ENCODE measurements around the gene HIKESHI. TPM values are rescaled to one million over a fixed set of nuclear protein-coding genes. Genes with fewer than 3 reads are reported as not detected.

The HIKESHI gene
- total and polyA plus RNA-seq, 2 of the 8 experiments (the other 6 are each of a cell fraction or from before 2014, with no cell fraction given): 65.4 to 90.2 TPM

- Histone ChIP-seq H2BK20ac (ENCODE audit: low read length) (no peak overlapping the region), H3K4me1 (replicated peaks in 1 of 4; ENCODE audit: control insufficient read depth in 3 of 4, insufficient read depth in 4 of 4, low read length in 3 of 4) (peaks cover 0 to 3% (median 1%) of the 10 kb centered on the region in 4 experiments; a peak in 3 of 7 replicates), H3K9ac (replicated peaks in 1 of 4; ENCODE audit: extremely low read depth in 1 of 4, low read depth in 3 of 4, low read length in 3 of 4) (no peak overlapping the region), H4K91ac (replicated peaks; ENCODE audit: insufficient read length, low read length) (no peak overlapping the region), H2BK12ac (ENCODE audit: low read depth, low read length) (peak overlapping the region; percentile 22; the same call in 1 of the 2 replicates), H3K23me2 (ENCODE audit: low read depth, low read length) (no peaks in the 10 kb centered on the region; the same call in 1 of the 2 replicates), H3K4me2 (ENCODE audit: insufficient read depth in 1 of 2, low read depth in 2 of 2, low read length in 2 of 2) (no peak overlapping the region), H3K27ac (ENCODE audit: low read depth, low read length) (no peak overlapping the region), H3K4me3 (ENCODE audit: extremely low read depth in 1 of 4, insufficient read depth in 2 of 4, low read depth in 3 of 4, low read length in 4 of 4) (no peak overlapping the region), H3K79me1 (ENCODE audit: low read depth, low read length) (no peaks in the 10 kb centered on the region), H3K18ac (ENCODE audit: extremely low read depth, low read length) (no peak overlapping the region), H3K79me2 (ENCODE audit: control insufficient read depth in 1 of 2, insufficient read depth in 2 of 2, low read length in 2 of 2) (no peaks in the 10 kb centered on the region), H2AFZ (ENCODE audit: low read length) (no peak overlapping the region), H3K9me3 (ENCODE audit: insufficient read depth in 2 of 2, low read depth in 1 of 2, low read length in 1 of 2) (no peaks in the 10 kb centered on the region), H3K27me3 (replicated peaks in 1 of 4; ENCODE audit: control insufficient read depth in 3 of 4, extremely low read depth in 1 of 4, insufficient read depth in 3 of 4, low read length in 3 of 4) (no peaks in the 10 kb centered on the region), H3K23ac (ENCODE audit: insufficient read length) (no peak overlapping the region), H3K4ac (replicated peaks; ENCODE audit: insufficient read length, low read depth, low read length) (no peak overlapping the region), H2AK5ac (ENCODE audit: low read depth, low read length) (no peak overlapping the region), H4K5ac (ENCODE audit: insufficient read length, low read depth, low read length) (no peak overlapping the region), H3K36me3 (ENCODE audit: control insufficient read depth in 2 of 4, insufficient read depth in 4 of 4, low read length in 3 of 4) (no peaks in the 10 kb centered on the region), H2BK15ac (ENCODE audit: low read length) (no peak overlapping the region; the same call in 1 of the 2 replicates), H3K14ac (ENCODE audit: insufficient read length) (no peak overlapping the region), H4K20me1 (replicated peaks in 1 of 2; ENCODE audit: control insufficient read depth in 1 of 2, insufficient read depth in 2 of 2, low read length in 2 of 2) (no peaks in the 10 kb centered on the region), H2BK120ac (replicated peaks; ENCODE audit: low read depth, low read length) (no peak overlapping the region), H4K8ac (ENCODE audit: extremely low read depth, insufficient read depth, low read length) (no peak overlapping the region), H2BK5ac (ENCODE audit: low read depth, low read length) (no peak overlapping the region), H3K56ac (replicated peaks; ENCODE audit: insufficient read length, low read depth, low read length) (no peak overlapping the region)
- FAIRE-seq: no peak
- CTCF ChIA-PET (ENCODE audit: partially characterized antibody): interaction anchor here (0.6 to 1.5 kb wide), 5 partner anchors 13 to 959 kb away, joined by 3 to 5 read pairs (median 3); no protein-coding TSS in a partner anchor
- WGBS, 2 experiments (ENCODE audit: extremely low coverage in 1 of 2, insufficient coverage in 1 of 2, insufficient read length in 1 of 2, insufficient replicate concordance in 2 of 2, low coverage in 1 of 2, low lambda C conversion rate in 2 of 2, missing lambda C conversion rate in 1 of 2): 87% methylated on average over 4 of the region's 4 CpGs; no CpG with 5 or more reads in 1 of the 2 experiments
- POLR2A ChIA-PET (ENCODE audit: partially characterized antibody): interaction anchor here (0.8 kb wide), 1 partner anchor 66 kb away, joined by 3 read pairs; no protein-coding TSS in a partner anchor
- DNase-seq (ENCODE audit: low read depth in 1 of 2, low spot score in 2 of 2): no peak
- TF ChIP-seq SIX5 (IDR thresholded peaks at IDR 0.05; ENCODE audit: low read depth, low read length) (no peak), CHD1 (IDR thresholded peaks at IDR 0.05; ENCODE audit: low read depth, low read length) (no peak), RXRA (IDR thresholded peaks at IDR 0.05; ENCODE audit: insufficient read depth, low read depth, low read length) (no peak), E2F6 (IDR thresholded peaks at IDR 0.05) (no peak), SUZ12 (IDR thresholded peaks at IDR 0.05; ENCODE audit: low read length) (no peak), SP2 (IDR thresholded peaks at IDR 0.05; ENCODE audit: low read length) (no peak), RAD21 (IDR thresholded peaks at IDR 0.05 in 1 of 2, conservative IDR thresholded peaks at IDR 0.05 in 1 of 2; ENCODE audit: low read depth in 2 of 2, low read length in 2 of 2) (peak; percentile 50 to 61), CREB1 (IDR thresholded peaks at IDR 0.05) (no peak)
Measured at GRCh38 chr11:86355256-86355655, 53.2 kb downstream of the HIKESHI start.
